ENCODE results near the gene WNT9B. TPM values are rescaled to one million over a fixed set of nuclear protein-coding genes. Genes with fewer than 3 reads are reported as not detected.

WNT9B gene
- total RNA-seq, 1 donor from 2014 or later, result 0.98 TPM

DNA sequence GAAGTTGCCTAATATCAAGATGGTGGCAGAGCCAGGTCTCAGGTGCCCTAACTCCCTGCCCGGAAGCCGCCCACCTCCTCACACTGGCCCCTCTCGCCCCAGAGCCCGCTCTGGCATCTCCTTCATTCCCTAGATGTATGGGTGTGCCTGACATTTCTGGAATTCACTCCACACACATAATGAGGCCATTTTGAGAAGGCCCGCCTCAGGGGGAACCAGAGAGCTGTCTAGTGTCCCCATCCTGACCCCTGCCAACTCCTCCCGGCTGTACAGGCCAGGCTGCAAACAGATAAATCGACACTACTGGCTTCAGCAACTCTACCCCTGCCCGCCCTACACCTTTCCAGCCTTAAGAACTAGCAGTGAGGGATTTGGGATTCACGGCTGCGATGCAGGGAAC is 40.5 kb upstream of the WNT9B start:
- Mint-ChIP-seq H3K4me1 (ENCODE audit: low read depth) (peaks cover 12% of the 10 kb centered on the region), H3K4me3 (ENCODE audit: low read depth) (no peak overlapping the region), H3K27ac (no peak overlapping the region), H3K36me3 (ENCODE audit: insufficient read depth) (no peaks in the 10 kb centered on the region), H3K9me3 (ENCODE audit: low read depth) (no peaks in the 10 kb centered on the region), H3K27me3 (peaks cover 52% of the 10 kb centered on the region)
- no peak for DNase-seq (ENCODE audit: low spot score, unreplicated experiment)
- no peak for TF ChIP-seq CTCF (IDR thresholded peaks at IDR 0.05; ENCODE audit: unreplicated experiment)

DNA sequence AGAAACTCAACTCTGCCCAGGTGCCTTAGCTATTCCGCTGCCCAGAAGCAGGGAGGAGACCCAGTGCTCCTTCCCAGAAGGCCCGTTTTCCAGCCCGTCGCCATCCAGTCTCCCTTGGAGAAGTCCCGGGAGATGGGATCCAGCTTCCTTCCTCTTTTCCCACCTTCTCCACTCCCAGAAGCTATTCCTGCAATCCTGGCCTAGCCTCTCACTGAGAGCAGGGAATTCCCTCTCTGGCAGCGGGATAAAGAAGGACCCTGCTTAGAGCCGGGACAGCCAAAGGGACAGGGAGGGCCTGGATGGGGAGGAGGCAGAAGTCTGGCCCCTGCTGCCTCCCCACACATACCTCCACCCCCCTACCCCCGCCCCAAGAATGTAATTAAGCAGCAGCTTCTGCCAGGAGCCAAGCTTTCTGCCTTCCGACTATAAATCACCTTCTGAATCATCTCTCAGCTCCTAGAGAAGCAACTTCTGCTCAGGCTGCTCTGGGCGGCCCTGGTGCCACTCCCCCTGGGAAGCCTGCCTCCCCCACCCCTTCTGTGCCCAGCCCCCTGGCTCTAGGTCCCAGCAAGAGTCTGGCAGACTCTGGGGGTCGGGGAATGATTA is 39.3 kb upstream of the WNT9B start:
- DNase-seq (ENCODE audit: low spot score, unreplicated experiment), result no peak
- Mint-ChIP-seq H3K36me3 (ENCODE audit: insufficient read depth) (no peaks in the 10 kb centered on the region), H3K4me1 (ENCODE audit: low read depth) (peaks cover 12% of the 10 kb centered on the region), H3K4me3 (ENCODE audit: low read depth) (no peak overlapping the region), H3K9me3 (ENCODE audit: low read depth) (no peaks in the 10 kb centered on the region), H3K27me3 (peaks cover 60% of the 10 kb centered on the region), H3K27ac (no peak overlapping the region)
- no peak for TF ChIP-seq CTCF (IDR thresholded peaks at IDR 0.05; ENCODE audit: unreplicated experiment)

GRCh38 chr17:46812624-46813318 is 38.6 kb upstream of the WNT9B start:
- H3K9me3 Mint-ChIP-seq (ENCODE audit: low read depth), result no peaks in the 10 kb centered on the region
- DNase-seq (ENCODE audit: low spot score, unreplicated experiment), result no peak
- TF ChIP-seq CTCF (IDR thresholded peaks at IDR 0.05; ENCODE audit: unreplicated experiment), result no peak
- no peak overlapping the region for H3K4me3 Mint-ChIP-seq (ENCODE audit: low read depth)
- peaks cover 63% of the 10 kb centered on the region for H3K27me3 Mint-ChIP-seq
- no peaks in the 10 kb centered on the region for H3K36me3 Mint-ChIP-seq (ENCODE audit: insufficient read depth)
- no peak overlapping the region for H3K27ac Mint-ChIP-seq
- H3K4me1 Mint-ChIP-seq (ENCODE audit: low read depth), result peaks cover 14% of the 10 kb centered on the region

DNA sequence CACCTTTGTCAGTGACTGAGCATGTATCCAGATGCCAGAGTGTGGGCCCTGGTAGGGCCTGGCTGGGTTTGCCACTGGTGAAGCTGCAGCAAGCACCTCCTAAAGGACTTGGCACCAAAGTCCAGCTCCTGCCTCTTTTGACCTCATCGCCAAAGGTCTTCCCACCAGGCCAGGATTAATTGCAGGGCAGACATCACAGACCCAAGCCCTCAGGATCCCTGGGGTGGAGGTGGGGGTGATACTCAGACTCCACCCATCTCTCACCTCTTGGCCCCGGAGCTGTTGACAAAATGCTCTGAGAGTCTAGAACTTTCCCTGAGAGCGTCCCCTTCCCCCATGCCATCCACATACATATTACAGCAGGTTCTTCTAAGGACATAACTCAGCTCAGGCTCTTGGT is 37.5 kb upstream of the WNT9B start:
- Mint-ChIP-seq H3K4me1 (ENCODE audit: low read depth) (peaks cover 11% of the 10 kb centered on the region), H3K36me3 (ENCODE audit: insufficient read depth) (no peaks in the 10 kb centered on the region), H3K9me3 (ENCODE audit: low read depth) (no peaks in the 10 kb centered on the region), H3K27me3 (peaks cover 70% of the 10 kb centered on the region), H3K27ac (no peak overlapping the region), H3K4me3 (ENCODE audit: low read depth) (no peak overlapping the region)
- TF ChIP-seq CTCF (IDR thresholded peaks at IDR 0.05; ENCODE audit: unreplicated experiment), result no peak
- no peak for DNase-seq (ENCODE audit: low spot score, unreplicated experiment)

DNA sequence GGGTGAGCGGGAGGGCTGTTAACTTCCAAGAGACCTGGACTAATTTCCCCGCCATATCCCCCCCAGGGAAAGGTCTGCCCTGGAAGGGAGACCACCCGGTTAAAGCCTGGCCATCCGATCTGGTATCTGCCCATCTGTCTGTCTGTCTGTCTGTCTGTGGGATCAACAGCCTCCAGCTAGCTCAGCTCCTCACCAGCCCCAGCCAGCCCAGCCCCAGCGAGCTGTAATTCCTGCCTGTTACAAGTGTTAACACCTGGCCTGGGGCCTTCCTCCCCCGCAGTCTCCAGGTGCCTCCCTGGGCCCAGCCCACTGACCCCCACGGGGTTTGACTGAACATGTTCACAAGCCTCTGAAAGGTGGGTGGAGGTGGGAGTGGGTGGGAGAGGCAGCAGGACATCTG is 36.9 kb upstream of the WNT9B start:
- H3K27ac Mint-ChIP-seq, result no peak overlapping the region
- TF ChIP-seq CTCF (IDR thresholded peaks at IDR 0.05; ENCODE audit: unreplicated experiment), result no peak
- peaks cover 10% of the 10 kb centered on the region for H3K4me1 Mint-ChIP-seq (ENCODE audit: low read depth)
- no peak for DNase-seq (ENCODE audit: low spot score, unreplicated experiment)
- no peaks in the 10 kb centered on the region for H3K36me3 Mint-ChIP-seq (ENCODE audit: insufficient read depth)
- peaks cover 76% of the 10 kb centered on the region for H3K27me3 Mint-ChIP-seq
- H3K4me3 Mint-ChIP-seq (ENCODE audit: low read depth), result no peak overlapping the region
- no peaks in the 10 kb centered on the region for H3K9me3 Mint-ChIP-seq (ENCODE audit: low read depth)

Measured in progenitor cell of endocrine pancreas (in vitro differentiated cells).